CD14-positive monocyte (primary cell): Measurements from ENCODE around the gene RPUSD3. TPM values are rescaled to one million over a fixed set of nuclear protein-coding genes. Genes with fewer than 3 reads are reported as not detected.

Experiments
- DNase-seq, 3 donors: peaks; one replicate each; pipeline ENCODE4 v3.0.0-alpha.2; 2011 to 2022
- H2AFZ ChIP-seq: 2 replicates; pipeline ENCODE4 v1.6.0; 2012; ENCODE audit warnings: mild to moderate bottlenecking, low read depth, low read length, inconsistent platforms; ENCODE audit not compliant: insufficient read depth, poor library complexity, severe bottlenecking
- H3K27ac ChIP-seq, 2 donors: 1 replicate in 1 of 2; 2 replicates in 1 of 2; pipeline ENCODE4 v1.5.1; 2012 to 2013; ENCODE audit warnings: low read length in 2 of 2, control low read depth in 1 of 2, inconsistent platforms in 1 of 2, low read depth in 1 of 2, mild to moderate bottlenecking in 1 of 2
- H3K27me3 ChIP-seq, 2 donors: one replicate each; pipeline versions ENCODE4 v1.6.0 to v1.6.1; 2011 to 2013; ENCODE audit warnings: low read length in 2 of 2; ENCODE audit not compliant: control insufficient read depth in 2 of 2, insufficient read depth in 2 of 2
- H3K36me3 ChIP-seq, 2 donors: replicated peaks in 1 of 2; 1 replicate in 1 of 2; 2 replicates in 1 of 2; pipeline versions ENCODE4 v1.5.1 to v1.6.1; 2012 to 2013; ENCODE audit warnings: low read length in 2 of 2, control low read depth in 1 of 2, inconsistent platforms in 1 of 2, mild to moderate bottlenecking in 1 of 2; ENCODE audit not compliant: insufficient read depth in 2 of 2, control insufficient read depth in 1 of 2
- H3K4me1 ChIP-seq, 2 donors: 1 replicate in 1 of 2; 2 replicates in 1 of 2; pipeline versions ENCODE4 v1.5.1 to v1.6.1; 2012 to 2013; ENCODE audit warnings: low read length in 2 of 2, control low read depth in 1 of 2, inconsistent platforms in 1 of 2, mild to moderate bottlenecking in 1 of 2, moderate library complexity in 1 of 2; ENCODE audit not compliant: insufficient read depth in 2 of 2, control insufficient read depth in 1 of 2
- H3K4me2 ChIP-seq: replicated peaks from 2 replicates; pipeline ENCODE3; 2012; ENCODE audit warnings: low read length, moderate library complexity, mild to moderate bottlenecking; ENCODE audit not compliant: poor library complexity, severe bottlenecking; ENCODE audit errors: extremely low read depth
- H3K4me3 ChIP-seq, 3 experiments: fragments of 200-600 bp in 1 of 3; sonication (generic) in 1 of 3; replicated peaks in 1 of 3; 1 replicate in 2 of 3; 2 replicates in 1 of 3; pipeline ENCODE4 v1.5.1; 2011 to 2013; ENCODE audit warnings: low read length in 3 of 3, mild to moderate bottlenecking in 3 of 3, control low read depth in 2 of 3, low read depth in 2 of 3, inconsistent platforms in 1 of 3, moderate library complexity in 1 of 3
- H3K79me2 ChIP-seq: 2 replicates; pipeline ENCODE4 v1.6.0; 2012; ENCODE audit warnings: mild to moderate bottlenecking, control low read depth, inconsistent platforms, low read length, moderate library complexity; ENCODE audit not compliant: insufficient read depth
- H3K9ac ChIP-seq: 2 replicates; pipeline ENCODE4 v1.6.0; 2017; ENCODE audit warnings: low read length, mild to moderate bottlenecking; ENCODE audit not compliant: insufficient read depth, poor library complexity, severe bottlenecking
- H3K9me3 ChIP-seq, 2 donors: replicated peaks in 1 of 2; 1 replicate in 1 of 2; 2 replicates in 1 of 2; pipeline versions ENCODE4 v1.5.1 to v1.6.1; 2012 to 2013; ENCODE audit warnings: low read length in 2 of 2, control low read depth in 1 of 2; ENCODE audit not compliant: control insufficient read depth in 1 of 2, insufficient read depth in 1 of 2
- H4K20me1 ChIP-seq: 2 replicates; pipeline ENCODE4 v1.6.0; 2012; ENCODE audit warnings: mild to moderate bottlenecking, low read length, control low read depth, moderate library complexity; ENCODE audit not compliant: insufficient read depth
- H3K27ac Mint-ChIP-seq, 7 donors: one replicate each; pipeline ENCODE4 v1.8.0; 2020; ENCODE audit warnings: mild to moderate bottlenecking in 7 of 7, mixed read lengths in 7 of 7, moderate library complexity in 6 of 7, inconsistent platforms in 2 of 7
- H3K27me3 Mint-ChIP-seq, 3 donors: one replicate each; pipeline ENCODE4 v1.8.0; 2021 to 2022; ENCODE audit warnings: low read depth in 3 of 3, mild to moderate bottlenecking in 3 of 3, mixed read lengths in 3 of 3, moderate library complexity in 3 of 3, inconsistent platforms in 1 of 3
- H3K36me3 Mint-ChIP-seq, 2 donors: one replicate each; pipeline ENCODE4 v1.8.0; 2020; ENCODE audit warnings: mixed read lengths in 2 of 2, inconsistent platforms in 1 of 2, mild to moderate bottlenecking in 1 of 2
- H3K4me1 Mint-ChIP-seq: one replicate; pipeline ENCODE4 v1.8.0; 2020; ENCODE audit warnings: mild to moderate bottlenecking, mixed read lengths
- H3K4me3 Mint-ChIP-seq, 2 donors: one replicate each; pipeline ENCODE4 v1.8.0; 2020; ENCODE audit warnings: mild to moderate bottlenecking in 2 of 2, mixed read lengths in 2 of 2, moderate library complexity in 1 of 2
- H3K9me3 Mint-ChIP-seq, 7 donors: one replicate each; pipeline ENCODE4 v1.8.0; 2020 to 2022; ENCODE audit warnings: mixed read lengths in 7 of 7, mild to moderate bottlenecking in 6 of 7, moderate library complexity in 6 of 7, inconsistent platforms in 2 of 7
- WGBS: methylation state at CpG from one replicate; pipeline ENCODE4 v1.1.5; 2013; ENCODE audit warnings: missing lambda C conversion rate; ENCODE audit not compliant: insufficient coverage; 5-methylcytosine and 5-hydroxymethylcytosine counted together
- intact Hi-C, 2 donors: fragments of 100-400 bp; cut with micrococcal nuclease; formaldehyde crosslinking; loops; one replicate each; pipeline versions ENCODE4 v1.15.0 to v1.15.1; 2023
- polyA plus RNA-seq, 3 donors: library from polyadenylated mRNA; depleted of rRNA in 1 of 3; unstranded in 2 of 3; stranded (reverse) in 1 of 3; fragments of 300-500 nt in 2 of 3; fragments of >200 nt in 1 of 3; fragmentation: Illumina TruSeq in 2 of 3; gene quantifications; 1 replicate in 2 of 3; 2 replicates in 1 of 3; pipeline ENCODE4 v1.2.3, GENCODE V29; 2012 to 2021
- TF ChIP-seq, protein P1 (sequence below): fragments of 200-600 bp; IDR thresholded peaks from one replicate; pipeline ENCODE4 v1.8.0; 2022; ENCODE audit warnings: antibody characterized with exemption, mild to moderate bottlenecking

Gene RPUSD3
- polyA plus RNA-seq, 3 donors, result 42.6 to 51.5 (median 43.4) TPM

GRCh38 chr3:9846931-9847488 is 3.2 kb upstream of the RPUSD3 start:
- no peak overlapping the region for H3K4me3 ChIP-seq
- no peak overlapping the region for H3K27ac ChIP-seq
- peaks cover 10% of the 10 kb centered on the region for H3K79me2 ChIP-seq
- no peaks in the 10 kb centered on the region for H3K27me3 ChIP-seq
- TF ChIP-seq, protein P1, sequence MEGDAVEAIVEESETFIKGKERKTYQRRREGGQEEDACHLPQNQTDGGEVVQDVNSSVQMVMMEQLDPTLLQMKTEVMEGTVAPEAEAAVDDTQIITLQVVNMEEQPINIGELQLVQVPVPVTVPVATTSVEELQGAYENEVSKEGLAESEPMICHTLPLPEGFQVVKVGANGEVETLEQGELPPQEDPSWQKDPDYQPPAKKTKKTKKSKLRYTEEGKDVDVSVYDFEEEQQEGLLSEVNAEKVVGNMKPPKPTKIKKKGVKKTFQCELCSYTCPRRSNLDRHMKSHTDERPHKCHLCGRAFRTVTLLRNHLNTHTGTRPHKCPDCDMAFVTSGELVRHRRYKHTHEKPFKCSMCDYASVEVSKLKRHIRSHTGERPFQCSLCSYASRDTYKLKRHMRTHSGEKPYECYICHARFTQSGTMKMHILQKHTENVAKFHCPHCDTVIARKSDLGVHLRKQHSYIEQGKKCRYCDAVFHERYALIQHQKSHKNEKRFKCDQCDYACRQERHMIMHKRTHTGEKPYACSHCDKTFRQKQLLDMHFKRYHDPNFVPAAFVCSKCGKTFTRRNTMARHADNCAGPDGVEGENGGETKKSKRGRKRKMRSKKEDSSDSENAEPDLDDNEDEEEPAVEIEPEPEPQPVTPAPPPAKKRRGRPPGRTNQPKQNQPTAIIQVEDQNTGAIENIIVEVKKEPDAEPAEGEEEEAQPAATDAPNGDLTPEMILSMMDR, result no peak
- peaks cover 0 to 4% of the 10 kb centered on the region in 2 donors for H3K36me3 ChIP-seq
- peaks cover 0 to 3% (median 0%) of the 10 kb centered on the region in 3 donors for H3K27me3 Mint-ChIP-seq
- DNase-seq, result no peak
- no peaks in the 10 kb centered on the region for H3K9me3 ChIP-seq
- H3K9ac ChIP-seq, result no peak overlapping the region
- H2AFZ ChIP-seq, result no peak overlapping the region
- H3K9me3 Mint-ChIP-seq, result peaks cover 0 to 3% (median 0%) of the 10 kb centered on the region in 7 donors
- H3K4me1 Mint-ChIP-seq, result peaks cover 28% of the 10 kb centered on the region
- H4K20me1 ChIP-seq, result no peaks in the 10 kb centered on the region
- intact Hi-C loops, result loop anchor here in 1 of 2 donors (10.0 kb wide), 1 partner anchor 52 kb away; the partner anchor contains the start of genes ARPC4 and TADA3
- peaks cover 5 to 6% of the 10 kb centered on the region in 2 donors for H3K36me3 Mint-ChIP-seq
- peaks cover 23% of the 10 kb centered on the region in 2 donors for H3K4me1 ChIP-seq
- no peak overlapping the region for H3K4me3 Mint-ChIP-seq
- no peak overlapping the region for H3K4me2 ChIP-seq
- H3K27ac Mint-ChIP-seq, result no peak overlapping the region
- 92% methylated on average over 5 of the region's 6 CpGs for WGBS

GRCh38 chr3:9846231-9846630 is 2.4 kb upstream of the RPUSD3 start:
- intact Hi-C loops, result loop anchor here in 1 of 2 donors (10.0 kb wide), 1 partner anchor 51 kb away; the partner anchor contains the start of genes ARPC4 and TADA3
- no peak overlapping the region for H2AFZ ChIP-seq
- H3K4me1 ChIP-seq, result peaks cover 23% of the 10 kb centered on the region in 2 donors
- peaks cover 10% of the 10 kb centered on the region for H3K79me2 ChIP-seq
- TF ChIP-seq, protein P1, result no peak
- 70% methylated on average over 6 of the region's 6 CpGs for WGBS
- H4K20me1 ChIP-seq, result no peaks in the 10 kb centered on the region
- peaks cover 8 to 12% of the 10 kb centered on the region in 2 donors for H3K36me3 ChIP-seq
- no peak overlapping the region for H3K4me3 ChIP-seq
- DNase-seq, result no peak
- Mint-ChIP-seq H3K36me3 (peaks cover 12 to 13% of the 10 kb centered on the region in 2 donors), H3K27ac (no peak overlapping the region), H3K9me3 (peaks cover 0 to 3% (median 0%) of the 10 kb centered on the region in 7 donors), H3K4me3 (no peak overlapping the region), H3K4me1 (peaks cover 28% of the 10 kb centered on the region), H3K27me3 (peaks cover 0 to 5% (median 0%) of the 10 kb centered on the region in 3 donors)
- H3K27me3 ChIP-seq, result no peaks in the 10 kb centered on the region
- H3K4me2 ChIP-seq, result no peak overlapping the region
- no peak overlapping the region for H3K9ac ChIP-seq
- no peak overlapping the region for H3K27ac ChIP-seq
- no peaks in the 10 kb centered on the region for H3K9me3 ChIP-seq
